ENCODE measurements around the gene NME2.
A peak's percentile ranks its signal among the peaks of the same experiment; 100 is the strongest.

Gene NME2

GRCh38 chr17:51135956-51136355 lies 30.3 kb upstream of the NME2 start:
- Mint-ChIP-seq H3K36me3 (ENCODE audit: low read depth) (no peaks in the 10 kb centered on the region), H3K4me1 (peaks cover 12% of the 10 kb centered on the region), H3K4me3 (no peak overlapping the region), H3K27ac (no peak overlapping the region), H3K27me3 (peaks cover 2% of the 10 kb centered on the region), H3K9me3 (no peaks in the 10 kb centered on the region)
- DNase-seq (no peak), ATAC-seq (no peak)

GRCh38 chr17:51142597-51142996 lies 23.6 kb upstream of the NME2 start:
- Mint-ChIP-seq H3K36me3 (ENCODE audit: low read depth) (no peaks in the 10 kb centered on the region), H3K27me3 (peaks cover 2% of the 10 kb centered on the region), H3K9me3 (no peaks in the 10 kb centered on the region), H3K4me1 (peaks cover 15% of the 10 kb centered on the region), H3K27ac (no peak overlapping the region), H3K4me3 (no peak overlapping the region)
- ATAC-seq (no peak), DNase-seq (no peak)

- Mint-ChIP-seq H3K4me1 (peaks cover 22% of the 10 kb centered on the region), H3K27me3 (no peaks in the 10 kb centered on the region), H3K9me3 (no peaks in the 10 kb centered on the region), H3K27ac (no peak overlapping the region), H3K4me3 (no peak overlapping the region), H3K36me3 (ENCODE audit: low read depth) (no peaks in the 10 kb centered on the region)
- ATAC-seq (no peak), DNase-seq (no peak)
These were observed 21.8 kb upstream of the NME2 start for GRCh38 chr17:51144266-51145022.

GRCh38 chr17:51147650-51148049 lies 18.6 kb upstream of the NME2 start:
- H3K27me3 Mint-ChIP-seq, result no peaks in the 10 kb centered on the region

GRCh38 chr17:51149163-51149562 lies 17.0 kb upstream of the NME2 start:
- no peaks in the 10 kb centered on the region for H3K36me3 Mint-ChIP-seq (ENCODE audit: low read depth)

More at GRCh38 chr17:51147650-51148049, 18.6 kb upstream of the NME2 start:
- H3K4me3 Mint-ChIP-seq, result no peak overlapping the region
- ATAC-seq (peak; percentile 51), DNase-seq (no peak)
- peaks cover 22% of the 10 kb centered on the region for H3K4me1 Mint-ChIP-seq
- no peaks in the 10 kb centered on the region for H3K9me3 Mint-ChIP-seq
- peak overlapping the region; percentile 54 for H3K27ac Mint-ChIP-seq
- H3K36me3 Mint-ChIP-seq (ENCODE audit: low read depth), result no peaks in the 10 kb centered on the region

GRCh38 chr17:51150932-51151331 lies 15.3 kb upstream of the NME2 start:
- H3K27ac Mint-ChIP-seq, result no peak overlapping the region
- ATAC-seq, result no peak

More at GRCh38 chr17:51149163-51149562, 17.0 kb upstream of the NME2 start:
- H3K9me3 Mint-ChIP-seq, result no peaks in the 10 kb centered on the region
- DNase-seq (no peak), ATAC-seq (no peak)
- H3K27ac Mint-ChIP-seq, result no peak overlapping the region
- H3K4me3 Mint-ChIP-seq, result no peak overlapping the region
- H3K27me3 Mint-ChIP-seq, result no peaks in the 10 kb centered on the region
- H3K4me1 Mint-ChIP-seq, result peaks cover 22% of the 10 kb centered on the region

GRCh38 chr17:51152766-51153209 lies 13.4 kb upstream of the NME2 start:
- H3K27me3 Mint-ChIP-seq, result no peaks in the 10 kb centered on the region

More at GRCh38 chr17:51150932-51151331, 15.3 kb upstream of the NME2 start:
- Mint-ChIP-seq H3K9me3 (no peaks in the 10 kb centered on the region), H3K4me1 (peaks cover 22% of the 10 kb centered on the region), H3K27me3 (no peaks in the 10 kb centered on the region), H3K4me3 (no peak overlapping the region), H3K36me3 (ENCODE audit: low read depth) (peaks cover 6% of the 10 kb centered on the region)
- DNase-seq, result no peak

GRCh38 chr17:51153210-51154072 lies 12.8 kb upstream of the NME2 start, which contains the start of gene NME1:
Gene NME1 (plus strand): TSS chr17:51153559. CDS start chr17:51155655, 2,096 bp downstream.
- ATAC-seq, result peak; percentile 93
- Mint-ChIP-seq H3K27me3 (no peaks in the 10 kb centered on the region), H3K4me1 (peaks cover 13% of the 10 kb centered on the region), H3K4me3 (no peak within 1 kb of the TSS), H3K27ac (no peak within 1 kb of the TSS), H3K36me3 (ENCODE audit: low read depth) (peaks cover 28% of the 10 kb centered on the region), H3K9me3 (no peaks in the 10 kb centered on the region)
- peak; percentile 98 for DNase-seq

More at GRCh38 chr17:51152766-51153209, 13.4 kb upstream of the NME2 start:
- ATAC-seq, result no peak
- H3K36me3 Mint-ChIP-seq (ENCODE audit: low read depth), result peaks cover 22% of the 10 kb centered on the region
- peaks cover 14% of the 10 kb centered on the region for H3K4me1 Mint-ChIP-seq
- DNase-seq, result no peak
- no peaks in the 10 kb centered on the region for H3K9me3 Mint-ChIP-seq
- no peak overlapping the region for H3K27ac Mint-ChIP-seq
- H3K4me3 Mint-ChIP-seq, result no peak overlapping the region

GRCh38 chr17:51154176-51154575 lies 12.0 kb upstream of the NME2 start:
- peaks cover 14% of the 10 kb centered on the region for H3K4me1 Mint-ChIP-seq
- no peak for DNase-seq
- H3K4me3 Mint-ChIP-seq, result no peak overlapping the region
- no peak for ATAC-seq
- H3K36me3 Mint-ChIP-seq (ENCODE audit: low read depth), result peaks cover 34% of the 10 kb centered on the region
- no peak overlapping the region for H3K27ac Mint-ChIP-seq
- H3K9me3 Mint-ChIP-seq, result no peaks in the 10 kb centered on the region
- H3K27me3 Mint-ChIP-seq, result no peaks in the 10 kb centered on the region

GRCh38 chr17:51155416-51155815 lies 10.8 kb upstream of the NME2 start:
- H3K27ac Mint-ChIP-seq, result no peak overlapping the region
- DNase-seq, result no peak
- no peak for ATAC-seq
- peaks cover 44% of the 10 kb centered on the region for H3K36me3 Mint-ChIP-seq (ENCODE audit: low read depth)
- no peaks in the 10 kb centered on the region for H3K9me3 Mint-ChIP-seq
- H3K4me3 Mint-ChIP-seq, result no peak overlapping the region
- peaks cover 14% of the 10 kb centered on the region for H3K4me1 Mint-ChIP-seq
- H3K27me3 Mint-ChIP-seq, result no peaks in the 10 kb centered on the region

GRCh38 chr17:51159604-51160003 lies 6.6 kb upstream of the NME2 start:
- H3K36me3 Mint-ChIP-seq (ENCODE audit: low read depth), result peaks cover 70% of the 10 kb centered on the region
- no peak for ATAC-seq
- no peak overlapping the region for H3K4me3 Mint-ChIP-seq
- no peak for DNase-seq
- H3K27ac Mint-ChIP-seq, result no peak overlapping the region
- H3K4me1 Mint-ChIP-seq, result peaks cover 17% of the 10 kb centered on the region
- H3K27me3 Mint-ChIP-seq, result no peaks in the 10 kb centered on the region
- H3K9me3 Mint-ChIP-seq, result no peaks in the 10 kb centered on the region

GRCh38 chr17:51161541-51161940 lies 4.7 kb upstream of the NME2 start:
- Mint-ChIP-seq H3K27ac (peak overlapping the region; percentile 23), H3K9me3 (no peaks in the 10 kb centered on the region), H3K36me3 (ENCODE audit: low read depth) (peaks cover 64% of the 10 kb centered on the region), H3K27me3 (no peaks in the 10 kb centered on the region), H3K4me1 (peaks cover 28% of the 10 kb centered on the region), H3K4me3 (no peak overlapping the region)
- ATAC-seq (no peak), DNase-seq (no peak)

GRCh38 chr17:51164911-51165679 lies 1.1 kb upstream of the NME2 start:
- Mint-ChIP-seq H3K27ac (peak overlapping the region; percentile 98), H3K36me3 (ENCODE audit: low read depth) (peaks cover 62% of the 10 kb centered on the region), H3K27me3 (no peaks in the 10 kb centered on the region), H3K4me3 (peak overlapping the region; percentile 93), H3K4me1 (peaks cover 38% of the 10 kb centered on the region), H3K9me3 (no peaks in the 10 kb centered on the region)
- no peak for DNase-seq
- ATAC-seq, result no peak

GRCh38 chr17:51165680-51166197 lies 472 bp upstream of the NME2 start:
- DNase-seq (no peak), ATAC-seq (peak; percentile 35)
- Mint-ChIP-seq H3K9me3 (no peaks in the 10 kb centered on the region), H3K27me3 (no peaks in the 10 kb centered on the region), H3K4me1 (peaks cover 38% of the 10 kb centered on the region), H3K36me3 (ENCODE audit: low read depth) (peaks cover 60% of the 10 kb centered on the region), H3K27ac (peak overlapping the region; percentile 98), H3K4me3 (peak overlapping the region; percentile 93)
